ENCODE measurements around the gene SLC35F3. TPM values are rescaled to one million over a fixed set of nuclear protein-coding genes. Genes with fewer than 3 reads are reported as not detected.
"Not testable (repeated sequence)": the region's sequence is repeated elsewhere in the genome, so short reads cannot be mapped to it uniquely, and the experiment has no call there.

SLC35F3 gene
- total and polyA plus RNA-seq, 9 donors, result 0.21 to 0.64 (median 0.31) TPM

DNA sequence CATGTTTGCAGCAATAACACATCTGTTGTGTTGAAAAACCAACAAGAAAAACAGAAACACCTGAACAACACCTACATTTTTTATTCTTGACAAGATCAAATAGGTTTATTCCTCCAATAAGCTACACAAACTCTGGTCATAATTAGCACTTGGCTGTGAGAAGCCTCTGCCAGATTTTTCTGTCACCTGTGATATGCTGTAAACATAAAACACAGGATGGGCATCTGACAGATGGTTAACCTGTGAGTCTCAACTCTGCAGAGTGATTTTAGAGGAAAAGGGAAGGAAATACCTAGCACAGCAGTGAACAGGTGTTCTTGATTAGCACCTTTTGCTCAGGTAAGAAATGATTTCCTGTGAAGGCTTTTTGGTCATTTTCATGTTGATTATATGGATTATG is 293.4 kb downstream of the SLC35F3 start:
- H3K9me3 ChIP-seq (replicated peaks; ENCODE audit: control insufficient read depth, low read depth, low read length), result peaks cover 2% of the 10 kb centered on the region
- no peak for DNase-seq
- H3K27me3 ChIP-seq (ENCODE audit: control insufficient read depth, insufficient read depth, low read length), result peaks cover 4% of the 10 kb centered on the region
- H3K36me3 ChIP-seq (ENCODE audit: control insufficient read depth, insufficient read depth, low read length), result no peaks in the 10 kb centered on the region
- H3K4me1 ChIP-seq (ENCODE audit: control insufficient read depth, insufficient read depth, low read length), result no peaks in the 10 kb centered on the region
- no peak overlapping the region for H3K4me3 ChIP-seq (ENCODE audit: low read length)
- no peak overlapping the region for H3K27ac ChIP-seq (ENCODE audit: low read length)

DNA sequence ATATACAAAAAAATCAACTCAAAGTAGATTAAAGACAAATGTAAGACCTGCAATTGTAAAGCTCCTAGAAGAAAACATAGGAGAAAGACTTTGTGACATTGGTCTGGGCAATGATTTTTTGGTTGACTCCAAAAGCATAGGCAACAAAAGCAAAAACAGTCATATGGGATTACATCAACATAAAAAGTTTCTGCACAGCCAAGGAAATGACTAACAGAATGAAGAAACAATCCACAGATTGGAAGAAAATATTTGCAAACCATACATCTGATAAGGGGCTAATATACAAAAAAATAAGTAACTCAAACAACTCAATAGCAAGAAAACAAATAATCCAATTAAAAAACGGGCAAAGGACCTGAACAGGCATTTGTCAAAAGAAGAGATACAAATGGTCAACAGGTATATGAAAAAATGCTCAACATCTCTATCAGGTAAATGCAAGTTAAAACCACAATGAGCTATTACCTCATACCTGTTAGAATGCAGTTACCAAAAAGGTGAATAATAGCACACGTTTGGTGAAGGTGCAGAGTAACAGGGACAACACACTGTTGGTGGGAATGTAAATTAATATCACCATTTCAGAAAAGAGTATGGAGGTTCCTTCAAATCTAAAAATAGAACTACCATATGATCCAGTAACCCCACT is 295.1 kb downstream of the SLC35F3 start:
- no CpG with 5 or more reads among the region's 2 CpGs for WGBS (ENCODE audit: insufficient coverage)
- H3K9me3 ChIP-seq (replicated peaks; ENCODE audit: control insufficient read depth, low read depth, low read length), result peaks cover 2% of the 10 kb centered on the region
- DNase-seq, result no peak
- no peaks in the 10 kb centered on the region for H3K36me3 ChIP-seq (ENCODE audit: control insufficient read depth, insufficient read depth, low read length)
- H3K4me3 ChIP-seq (ENCODE audit: low read length), result no peak overlapping the region
- H3K4me1 ChIP-seq (ENCODE audit: control insufficient read depth, insufficient read depth, low read length), result no peaks in the 10 kb centered on the region
- H3K27me3 ChIP-seq (ENCODE audit: control insufficient read depth, insufficient read depth, low read length), result peaks cover 4% of the 10 kb centered on the region
- no peak overlapping the region for H3K27ac ChIP-seq (ENCODE audit: low read length)

- DNase-seq, result peak; percentile 71
- H3K4me3 ChIP-seq (ENCODE audit: low read length), result no peak overlapping the region
- no peak overlapping the region for H3K27ac ChIP-seq (ENCODE audit: low read length)
- H3K36me3 ChIP-seq (ENCODE audit: control insufficient read depth, insufficient read depth, low read length), result no peaks in the 10 kb centered on the region
- no peaks in the 10 kb centered on the region for H3K4me1 ChIP-seq (ENCODE audit: control insufficient read depth, insufficient read depth, low read length)
- H3K27me3 ChIP-seq (ENCODE audit: control insufficient read depth, insufficient read depth, low read length), result no peaks in the 10 kb centered on the region
- 33% methylated on average over 1 of the region's 4 CpGs for WGBS (ENCODE audit: insufficient coverage)
- H3K9me3 ChIP-seq (replicated peaks; ENCODE audit: control insufficient read depth, low read depth, low read length), result peaks cover 2% of the 10 kb centered on the region
Measured at GRCh38 chr1:234200566-234200965, 296.1 kb downstream of the SLC35F3 start.

DNA sequence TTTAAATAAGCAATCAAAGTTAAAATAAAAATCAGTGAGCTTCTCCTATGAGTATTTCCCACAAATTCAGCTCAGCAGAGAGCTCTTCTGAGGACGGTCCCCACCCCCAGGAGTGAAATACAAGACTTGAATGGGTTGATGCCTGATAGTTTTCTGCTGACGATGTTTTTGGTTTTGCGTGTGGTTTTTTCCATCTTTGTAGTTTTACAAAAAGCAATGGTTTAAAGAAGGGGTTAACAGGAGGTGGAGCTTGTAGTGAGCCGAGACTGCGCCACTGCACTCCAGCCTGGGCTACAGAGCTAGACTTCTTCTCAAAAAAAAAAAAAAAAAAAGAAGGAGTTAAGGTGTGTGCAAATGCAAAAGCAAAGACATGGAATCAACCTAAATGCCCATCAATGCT is 297.1 kb downstream of the SLC35F3 start:
- H3K4me1 ChIP-seq (ENCODE audit: control insufficient read depth, insufficient read depth, low read length), result no peaks in the 10 kb centered on the region
- peaks cover 4% of the 10 kb centered on the region for H3K27me3 ChIP-seq (ENCODE audit: control insufficient read depth, insufficient read depth, low read length)
- WGBS (ENCODE audit: insufficient coverage), result no CpG with 5 or more reads among the region's 5 CpGs
- no peak for DNase-seq
- H3K27ac ChIP-seq (ENCODE audit: low read length), result no peak overlapping the region
- no peak overlapping the region for H3K4me3 ChIP-seq (ENCODE audit: low read length)
- H3K9me3 ChIP-seq (replicated peaks; ENCODE audit: control insufficient read depth, low read depth, low read length), result peaks cover 2% of the 10 kb centered on the region
- no peaks in the 10 kb centered on the region for H3K36me3 ChIP-seq (ENCODE audit: control insufficient read depth, insufficient read depth, low read length)

DNA sequence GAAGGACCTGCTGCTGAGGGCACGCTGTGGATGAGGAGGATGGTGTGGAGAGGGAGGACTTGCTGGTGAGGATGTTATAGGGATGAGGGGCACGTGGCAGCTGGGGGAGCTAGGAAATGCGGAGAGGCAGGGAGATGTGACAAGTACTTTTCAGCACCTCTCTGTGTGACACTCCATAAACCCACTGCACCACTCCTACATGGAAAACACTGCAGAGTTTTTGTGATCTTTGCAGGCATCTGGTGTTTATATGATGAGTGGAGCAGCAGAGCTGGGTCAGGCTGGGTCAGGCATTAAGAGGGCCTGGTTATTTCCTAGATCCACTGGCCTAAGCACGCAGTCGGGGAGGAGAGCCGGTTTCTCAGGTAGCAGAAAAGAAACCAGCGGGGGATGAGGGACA is 301.5 kb downstream of the SLC35F3 start:
- Histone ChIP-seq H3K4me1 (ENCODE audit: control insufficient read depth, insufficient read depth, low read length) (no peaks in the 10 kb centered on the region), H3K9me3 (replicated peaks; ENCODE audit: control insufficient read depth, low read depth, low read length) (no peaks in the 10 kb centered on the region), H3K27ac (ENCODE audit: low read length) (no peak overlapping the region), H3K4me3 (ENCODE audit: low read length) (no peak overlapping the region), H3K27me3 (ENCODE audit: control insufficient read depth, insufficient read depth, low read length) (peaks cover 4% of the 10 kb centered on the region), H3K36me3 (ENCODE audit: control insufficient read depth, insufficient read depth, low read length) (no peaks in the 10 kb centered on the region)
- DNase-seq, result no peak
- 59% methylated on average over 5 of the region's 7 CpGs for WGBS (ENCODE audit: insufficient coverage)

GRCh38 chr1:234206651-234207284 is 302.3 kb downstream of the SLC35F3 start:
- H3K27me3 ChIP-seq (ENCODE audit: control insufficient read depth, insufficient read depth, low read length), result peaks cover 4% of the 10 kb centered on the region
- H3K36me3 ChIP-seq (ENCODE audit: control insufficient read depth, insufficient read depth, low read length), result no peaks in the 10 kb centered on the region
- peak; percentile 41 for DNase-seq
- 72% methylated on average over 14 of the region's 18 CpGs for WGBS (ENCODE audit: insufficient coverage)
- H3K9me3 ChIP-seq (replicated peaks; ENCODE audit: control insufficient read depth, low read depth, low read length), result no peaks in the 10 kb centered on the region
- no peak overlapping the region for H3K27ac ChIP-seq (ENCODE audit: low read length)
- no peak overlapping the region for H3K4me3 ChIP-seq (ENCODE audit: low read length)
- no peaks in the 10 kb centered on the region for H3K4me1 ChIP-seq (ENCODE audit: control insufficient read depth, insufficient read depth, low read length)

GRCh38 chr1:234208351-234208750 is 303.9 kb downstream of the SLC35F3 start:
- no peak overlapping the region for H3K27ac ChIP-seq (ENCODE audit: low read length)
- no peaks in the 10 kb centered on the region for H3K9me3 ChIP-seq (replicated peaks; ENCODE audit: control insufficient read depth, low read depth, low read length)
- H3K4me3 ChIP-seq (ENCODE audit: low read length), result no peak overlapping the region
- H3K36me3 ChIP-seq (ENCODE audit: control insufficient read depth, insufficient read depth, low read length), result no peaks in the 10 kb centered on the region
- WGBS (ENCODE audit: insufficient coverage), result 71% methylated on average over 1 of the region's 3 CpGs
- peaks cover under 1% of the 10 kb centered on the region for H3K4me1 ChIP-seq (ENCODE audit: control insufficient read depth, insufficient read depth, low read length)
- DNase-seq, result no peak
- H3K27me3 ChIP-seq (ENCODE audit: control insufficient read depth, insufficient read depth, low read length), result peaks cover 10% of the 10 kb centered on the region

- Histone ChIP-seq H3K27me3 (ENCODE audit: control insufficient read depth, insufficient read depth, low read length) (peaks cover 14% of the 10 kb centered on the region), H3K36me3 (ENCODE audit: control insufficient read depth, insufficient read depth, low read length) (no peaks in the 10 kb centered on the region), H3K4me3 (ENCODE audit: low read length) (no peak overlapping the region), H3K4me1 (ENCODE audit: control insufficient read depth, insufficient read depth, low read length) (peaks cover 5% of the 10 kb centered on the region), H3K27ac (ENCODE audit: low read length) (no peak overlapping the region), H3K9me3 (replicated peaks; ENCODE audit: control insufficient read depth, low read depth, low read length) (no peaks in the 10 kb centered on the region)
- no peak for DNase-seq
- no CpG with 5 or more reads among the region's 1 CpG for WGBS (ENCODE audit: insufficient coverage)
Measured at GRCh38 chr1:234208791-234209190, 304.3 kb downstream of the SLC35F3 start.

- not testable (repeated sequence) for H3K36me3 ChIP-seq (ENCODE audit: control insufficient read depth, insufficient read depth, low read length); H3K9me3 ChIP-seq (replicated peaks; ENCODE audit: control insufficient read depth, low read depth, low read length); H3K4me3 ChIP-seq (ENCODE audit: low read length); DNase-seq; H3K27ac ChIP-seq (ENCODE audit: low read length)
- peaks cover 19% of the 10 kb centered on the region for H3K4me1 ChIP-seq (ENCODE audit: control insufficient read depth, insufficient read depth, low read length)
- WGBS (ENCODE audit: insufficient coverage), result no CpG with 5 or more reads among the region's 1 CpG
- H3K27me3 ChIP-seq (ENCODE audit: control insufficient read depth, insufficient read depth, low read length), result peaks cover 29% of the 10 kb centered on the region
Measured at GRCh38 chr1:234210429-234210828, 306.0 kb downstream of the SLC35F3 start.

DNA sequence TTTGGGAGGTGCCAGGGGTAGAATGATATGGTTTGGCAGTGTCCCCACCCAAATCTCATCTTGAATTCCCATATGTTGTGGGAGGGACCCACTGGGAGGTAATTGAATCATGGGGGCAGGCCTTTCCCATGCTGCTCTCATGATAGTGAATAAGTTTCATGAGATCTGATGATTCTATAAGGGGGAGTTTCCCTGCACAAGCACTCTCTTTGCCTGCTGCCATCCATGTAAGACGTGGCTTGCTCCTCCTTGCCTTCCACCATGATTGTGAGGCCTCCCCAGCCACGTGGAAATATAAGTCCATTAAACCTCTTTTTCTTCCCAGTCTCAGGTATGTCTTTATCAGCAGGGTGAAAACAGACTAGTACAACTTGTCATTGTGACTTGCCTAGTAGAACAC is 307.4 kb downstream of the SLC35F3 start:
- peaks cover 29% of the 10 kb centered on the region for H3K4me1 ChIP-seq (ENCODE audit: control insufficient read depth, insufficient read depth, low read length)
- no CpG with 5 or more reads among the region's 2 CpGs for WGBS (ENCODE audit: insufficient coverage)
- H3K27ac ChIP-seq (ENCODE audit: low read length); H3K4me3 ChIP-seq (ENCODE audit: low read length); H3K36me3 ChIP-seq (ENCODE audit: control insufficient read depth, insufficient read depth, low read length); DNase-seq; H3K9me3 ChIP-seq (replicated peaks; ENCODE audit: control insufficient read depth, low read depth, low read length): not testable (repeated sequence)
- H3K27me3 ChIP-seq (ENCODE audit: control insufficient read depth, insufficient read depth, low read length), result peaks cover 33% of the 10 kb centered on the region

Measured in muscle of leg (tissue), 11 donors.